ENCODE results near the gene ONECUT3. TPM values are rescaled to one million over a fixed set of nuclear protein-coding genes. Genes with fewer than 3 reads are reported as not detected.

The ONECUT3 gene
- total and polyA plus RNA-seq, 4 donors, result not detected

- Histone ChIP-seq H3K9me3 (ENCODE audit: control insufficient read depth in 4 of 4, low read length in 3 of 4) (no peaks in the 10 kb centered on the region), H3K27ac (ENCODE audit: low read depth in 1 of 2, low read length in 2 of 2) (no peak overlapping the region), H3K27me3 (ENCODE audit: control insufficient read depth in 4 of 4, insufficient read depth in 4 of 4, low read length in 3 of 4) (peaks cover 9 to 47% (median 17%) of the 10 kb centered on the region in 4 donors), H3K9ac (ENCODE audit: low read depth in 1 of 2, low read length in 2 of 2) (no peak overlapping the region), H3K4me3 (ENCODE audit: low read depth in 1 of 3, low read length in 3 of 3) (no peak overlapping the region), H3K4me1 (ENCODE audit: control insufficient read depth in 4 of 4, insufficient read depth in 4 of 4, low read length in 3 of 4) (peaks cover 13 to 26% (median 16%) of the 10 kb centered on the region in 4 donors), H3K36me3 (ENCODE audit: control insufficient read depth in 4 of 4, insufficient read depth in 3 of 4, low read depth in 1 of 4, low read length in 3 of 4) (no peaks in the 10 kb centered on the region)
- DNase-seq (ENCODE audit: low spot score), result no peak
- TF ChIP-seq GABPA (IDR thresholded peaks at IDR 0.05 in 1 of 2, conservative IDR thresholded peaks at IDR 0.05 in 1 of 2) (no peak), TAF1 (conservative IDR thresholded peaks at IDR 0.05) (no peak), EGR1 (IDR thresholded peaks at IDR 0.05; ENCODE audit: low read depth in 2 of 2) (no peak), ATF3 (IDR thresholded peaks at IDR 0.05) (no peak), FOXA1 (IDR thresholded peaks at IDR 0.05) (no peak), SP1 (IDR thresholded peaks at IDR 0.05) (no peak), JUND (IDR thresholded peaks at IDR 0.05) (no peak), ZBTB33 (IDR thresholded peaks at IDR 0.05) (no peak), FOXA2 (IDR thresholded peaks at IDR 0.05) (no peak), YY1 (IDR thresholded peaks at IDR 0.05) (no peak), RAD21 (IDR thresholded peaks at IDR 0.05) (no peak), HNF4A (conservative IDR thresholded peaks at IDR 0.05) (no peak), NR2F2 (IDR thresholded peaks at IDR 0.05) (no peak), HNF4G (IDR thresholded peaks at IDR 0.05) (no peak)
- TF ChIP-seq, protein P1, sequence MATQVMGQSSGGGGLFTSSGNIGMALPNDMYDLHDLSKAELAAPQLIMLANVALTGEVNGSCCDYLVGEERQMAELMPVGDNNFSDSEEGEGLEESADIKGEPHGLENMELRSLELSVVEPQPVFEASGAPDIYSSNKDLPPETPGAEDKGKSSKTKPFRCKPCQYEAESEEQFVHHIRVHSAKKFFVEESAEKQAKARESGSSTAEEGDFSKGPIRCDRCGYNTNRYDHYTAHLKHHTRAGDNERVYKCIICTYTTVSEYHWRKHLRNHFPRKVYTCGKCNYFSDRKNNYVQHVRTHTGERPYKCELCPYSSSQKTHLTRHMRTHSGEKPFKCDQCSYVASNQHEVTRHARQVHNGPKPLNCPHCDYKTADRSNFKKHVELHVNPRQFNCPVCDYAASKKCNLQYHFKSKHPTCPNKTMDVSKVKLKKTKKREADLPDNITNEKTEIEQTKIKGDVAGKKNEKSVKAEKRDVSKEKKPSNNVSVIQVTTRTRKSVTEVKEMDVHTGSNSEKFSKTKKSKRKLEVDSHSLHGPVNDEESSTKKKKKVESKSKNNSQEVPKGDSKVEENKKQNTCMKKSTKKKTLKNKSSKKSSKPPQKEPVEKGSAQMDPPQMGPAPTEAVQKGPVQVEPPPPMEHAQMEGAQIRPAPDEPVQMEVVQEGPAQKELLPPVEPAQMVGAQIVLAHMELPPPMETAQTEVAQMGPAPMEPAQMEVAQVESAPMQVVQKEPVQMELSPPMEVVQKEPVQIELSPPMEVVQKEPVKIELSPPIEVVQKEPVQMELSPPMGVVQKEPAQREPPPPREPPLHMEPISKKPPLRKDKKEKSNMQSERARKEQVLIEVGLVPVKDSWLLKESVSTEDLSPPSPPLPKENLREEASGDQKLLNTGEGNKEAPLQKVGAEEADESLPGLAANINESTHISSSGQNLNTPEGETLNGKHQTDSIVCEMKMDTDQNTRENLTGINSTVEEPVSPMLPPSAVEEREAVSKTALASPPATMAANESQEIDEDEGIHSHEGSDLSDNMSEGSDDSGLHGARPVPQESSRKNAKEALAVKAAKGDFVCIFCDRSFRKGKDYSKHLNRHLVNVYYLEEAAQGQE (IDR thresholded peaks at IDR 0.05), result no peak
- TF ChIP-seq, protein P2, sequence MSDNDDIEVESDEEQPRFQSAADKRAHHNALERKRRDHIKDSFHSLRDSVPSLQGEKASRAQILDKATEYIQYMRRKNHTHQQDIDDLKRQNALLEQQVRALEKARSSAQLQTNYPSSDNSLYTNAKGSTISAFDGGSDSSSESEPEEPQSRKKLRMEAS (IDR thresholded peaks at IDR 0.05), result no peak
- TF ChIP-seq, protein P3, sequence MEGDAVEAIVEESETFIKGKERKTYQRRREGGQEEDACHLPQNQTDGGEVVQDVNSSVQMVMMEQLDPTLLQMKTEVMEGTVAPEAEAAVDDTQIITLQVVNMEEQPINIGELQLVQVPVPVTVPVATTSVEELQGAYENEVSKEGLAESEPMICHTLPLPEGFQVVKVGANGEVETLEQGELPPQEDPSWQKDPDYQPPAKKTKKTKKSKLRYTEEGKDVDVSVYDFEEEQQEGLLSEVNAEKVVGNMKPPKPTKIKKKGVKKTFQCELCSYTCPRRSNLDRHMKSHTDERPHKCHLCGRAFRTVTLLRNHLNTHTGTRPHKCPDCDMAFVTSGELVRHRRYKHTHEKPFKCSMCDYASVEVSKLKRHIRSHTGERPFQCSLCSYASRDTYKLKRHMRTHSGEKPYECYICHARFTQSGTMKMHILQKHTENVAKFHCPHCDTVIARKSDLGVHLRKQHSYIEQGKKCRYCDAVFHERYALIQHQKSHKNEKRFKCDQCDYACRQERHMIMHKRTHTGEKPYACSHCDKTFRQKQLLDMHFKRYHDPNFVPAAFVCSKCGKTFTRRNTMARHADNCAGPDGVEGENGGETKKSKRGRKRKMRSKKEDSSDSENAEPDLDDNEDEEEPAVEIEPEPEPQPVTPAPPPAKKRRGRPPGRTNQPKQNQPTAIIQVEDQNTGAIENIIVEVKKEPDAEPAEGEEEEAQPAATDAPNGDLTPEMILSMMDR (IDR thresholded peaks at IDR 0.05; ENCODE audit: low read depth, low read length, missing input control), result no peak
- WGBS, result 3% methylated on average over 86 of the region's 86 CpGs
Measured at GRCh38 chr19:1757468-1758230, 4.3 kb downstream of the ONECUT3 start.

Measured in liver (tissue), 9 donors.